Mucosa of descending colon (tissue), 3 donors: ENCODE results near the gene KCTD16. TPM values are rescaled to one million over a fixed set of nuclear protein-coding genes. Genes with fewer than 3 reads are reported as not detected.

Experiments
- ATAC-seq: fragments of 200-7000 bp; cut with Tn5 transposase; one replicate; pipeline ENCODE4 v1.9.1; 2020; ENCODE audit warnings: mild to moderate bottlenecking, moderate library complexity
- DNase-seq, 3 donors: peaks; one replicate each; pipeline ENCODE4 v3.0.0-alpha.2; 2020
- H3K36me3 ChIP-seq: fragments of 200-600 bp; one replicate; pipeline ENCODE4 v1.8.0; 2021; ENCODE audit warnings: low read depth, mild to moderate bottlenecking
- H3K4me1 ChIP-seq: fragments of 200-600 bp; one replicate; pipeline ENCODE4 v1.8.0; 2021; ENCODE audit warnings: low read depth, mild to moderate bottlenecking
- H3K4me3 ChIP-seq: fragments of 200-600 bp; one replicate; pipeline ENCODE4 v1.8.0; 2021; ENCODE audit warnings: mild to moderate bottlenecking
- H3K9me3 ChIP-seq: fragments of 200-600 bp; one replicate; pipeline ENCODE4 v1.8.0; 2021; ENCODE audit warnings: mild to moderate bottlenecking
- CTCF ChIP-seq: fragments of 200-600 bp; IDR thresholded peaks from one replicate; pipeline ENCODE4 v1.8.0; 2022; ENCODE audit warnings: antibody characterized with exemption, mild to moderate bottlenecking
- intact Hi-C, 2 donors: fragments of 100-400 bp; cut with DNase I in 1 of 2; cut with micrococcal nuclease in 1 of 2; formaldehyde crosslinking; loops; one replicate each; pipeline versions ENCODE4 v1.11.0 to v1.11.1; 2022; cut with DNase I, micrococcal nuclease
- total RNA-seq, 3 donors: library from RNA; stranded (reverse); fragmentation: NEBNext Ultra II Directional in 2 of 3; extraction: Animal tissue kit (Norgen Biotek cat#: 25700) in 2 of 3; gene quantifications; one replicate each; pipeline versions ENCODE4 v1.2.1 to v1.2.4, GENCODE V29; 2021 to 2023
- donor health status: DM: no; HTN: no; CAD: no; lungs with moderate emphysema.
- donor health status: DM: no; HTN: no; CAD: no.
- donor health status: DM: no; HTN: yes; CAD: no.

The KCTD16 gene
- total RNA-seq, 3 donors from 2014 or later, result 0.07 to 0.22 (median 0.12) TPM

DNA sequence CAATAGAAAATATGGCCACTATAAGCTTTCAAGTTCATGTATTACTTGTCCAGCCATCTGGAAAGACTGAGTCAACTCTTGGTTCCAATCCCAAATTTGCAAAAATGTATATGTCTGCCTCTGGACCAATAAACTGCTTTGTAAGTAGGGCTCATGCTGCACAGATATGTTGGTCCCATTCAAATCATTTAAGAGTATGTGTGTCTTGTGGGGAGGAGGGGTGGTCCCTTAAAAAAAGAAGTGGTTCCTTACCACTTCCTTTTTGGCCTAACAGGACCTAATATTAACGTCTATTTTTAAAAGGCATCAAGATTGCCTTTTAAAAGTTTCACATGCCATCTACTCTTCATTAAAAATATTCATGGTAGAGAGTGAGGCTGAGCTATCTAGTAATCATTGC is 214.9 kb downstream of the KCTD16 start:
- Histone ChIP-seq H3K4me3 (no peak overlapping the region), H3K4me1 (no peaks in the 10 kb centered on the region), H3K36me3 (no peaks in the 10 kb centered on the region), H3K9me3 (peaks cover 3% of the 10 kb centered on the region)
- no peak for TF ChIP-seq CTCF
- DNase-seq, result no peak
- ATAC-seq, result no peak
- intact Hi-C loops, result no loop called here

DNA sequence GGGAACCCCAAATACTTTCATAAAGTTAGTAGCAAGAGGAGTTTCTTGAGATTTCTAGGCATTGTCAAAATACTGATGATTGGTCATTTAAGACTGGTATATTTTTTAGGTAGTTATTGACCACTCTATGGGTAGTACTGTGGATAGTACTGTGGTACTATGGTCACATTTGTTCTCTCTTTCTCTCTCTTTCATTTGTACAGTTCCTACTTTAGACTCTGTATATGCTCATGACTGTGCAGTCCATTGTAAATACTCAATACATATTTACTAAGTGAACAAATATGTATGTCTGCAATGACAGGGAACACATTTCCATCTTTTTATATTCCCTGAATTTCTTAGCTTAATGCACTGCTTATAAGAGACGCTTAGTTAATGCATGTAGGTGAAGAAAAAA is 215.6 kb downstream of the KCTD16 start:
- intact Hi-C loops, result no loop called here
- H3K9me3 ChIP-seq, result peaks cover 3% of the 10 kb centered on the region
- TF ChIP-seq CTCF, result no peak

DNA sequence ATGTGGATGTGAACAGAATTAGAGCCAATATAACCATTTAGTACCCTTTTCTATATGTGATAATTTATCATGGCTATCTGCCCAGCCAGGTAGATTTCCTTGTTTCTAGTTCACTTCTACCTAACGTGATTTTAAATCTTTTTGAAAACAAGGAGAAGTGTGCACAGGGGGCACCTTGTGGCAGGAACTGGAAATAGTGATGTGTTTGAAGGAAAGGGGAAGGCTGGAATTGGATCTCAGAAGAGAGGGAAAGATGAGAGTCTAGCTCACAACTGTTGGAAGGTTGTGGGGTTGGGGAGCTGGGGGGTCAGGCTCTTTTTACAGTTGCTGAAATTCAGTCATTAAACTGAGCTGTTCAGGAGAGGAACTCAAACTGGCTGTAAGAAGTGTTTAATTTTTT is 219.5 kb downstream of the KCTD16 start:
- H3K36me3 ChIP-seq, result no peaks in the 10 kb centered on the region
- ATAC-seq (peak; percentile 31), DNase-seq (peak in 1 of 3 donors; percentile 43)
- no peak for TF ChIP-seq CTCF
- H3K4me1 ChIP-seq, result no peaks in the 10 kb centered on the region
- intact Hi-C loops, result no loop called here
- no peaks in the 10 kb centered on the region for H3K9me3 ChIP-seq
- no peak overlapping the region for H3K4me3 ChIP-seq

More for the DNA sequence above, 215.6 kb downstream of the KCTD16 start:
- no peaks in the 10 kb centered on the region for H3K4me1 ChIP-seq
- H3K4me3 ChIP-seq, result no peak overlapping the region
- no peaks in the 10 kb centered on the region for H3K36me3 ChIP-seq
- ATAC-seq (no peak), DNase-seq (no peak)

DNA sequence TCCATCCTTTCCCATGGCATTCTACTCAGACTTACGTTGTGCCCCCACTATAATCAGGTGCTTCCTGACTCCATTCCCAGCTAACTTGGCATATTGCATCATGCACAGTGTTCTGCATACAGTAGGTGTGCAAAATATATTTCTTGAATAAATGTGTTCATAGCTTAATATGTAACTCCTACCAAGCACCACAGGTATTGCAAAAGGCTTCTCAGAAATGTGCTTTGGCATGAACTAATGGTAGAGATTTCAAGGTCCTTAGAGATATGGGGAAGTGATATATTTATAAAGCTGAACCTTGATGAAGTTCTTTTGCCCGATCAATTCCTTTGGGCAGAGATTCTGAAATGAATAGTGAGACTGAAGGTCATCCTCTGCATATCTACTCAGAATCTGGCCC is 220.4 kb downstream of the KCTD16 start:
- intact Hi-C loops, result no loop called here
- ATAC-seq (no peak), DNase-seq (no peak)
- no peak overlapping the region for H3K4me3 ChIP-seq
- TF ChIP-seq CTCF, result no peak
- no peaks in the 10 kb centered on the region for H3K36me3 ChIP-seq
- H3K9me3 ChIP-seq, result no peaks in the 10 kb centered on the region
- no peaks in the 10 kb centered on the region for H3K4me1 ChIP-seq

DNA sequence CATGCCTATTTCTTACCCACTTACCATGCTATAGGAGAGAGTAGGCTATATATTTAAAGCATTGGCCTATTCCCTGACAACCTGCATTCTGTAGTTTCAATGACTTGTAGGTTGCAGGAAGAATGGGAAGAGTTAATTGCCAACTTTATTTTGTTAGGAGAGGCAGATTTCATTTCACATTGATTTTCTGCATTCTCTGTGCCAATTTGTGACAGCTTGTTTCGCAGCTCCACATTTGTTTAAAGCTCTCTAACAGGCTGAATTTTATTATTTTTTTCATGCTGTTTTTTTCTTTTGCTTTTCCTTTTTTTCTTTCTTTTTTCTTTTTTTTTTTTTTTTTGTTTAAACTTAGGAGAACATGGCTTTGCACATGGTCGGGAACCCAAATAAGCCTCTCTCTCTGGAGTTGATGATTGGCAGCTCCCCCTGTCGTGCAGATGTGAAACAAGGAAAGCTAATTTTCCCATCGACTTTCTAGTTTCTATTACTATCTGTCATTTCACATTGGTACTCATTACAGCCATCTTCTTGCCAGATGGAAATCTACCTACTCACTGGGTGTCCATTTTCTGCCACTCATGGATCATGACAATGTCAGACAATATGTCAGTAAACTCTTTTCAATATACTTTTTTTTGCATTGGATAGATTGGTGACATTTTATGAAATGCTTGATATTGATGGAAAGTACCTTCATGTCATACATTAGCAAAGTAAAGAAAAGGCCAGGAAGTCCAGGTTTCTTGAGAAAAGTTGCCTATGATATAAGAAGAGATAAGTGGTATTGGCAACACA is 223.2 kb downstream of the KCTD16 start:
- DNase-seq (no peak), ATAC-seq (no peak)
- intact Hi-C loops, result no loop called here
- Histone ChIP-seq H3K9me3 (no peaks in the 10 kb centered on the region), H3K4me1 (no peaks in the 10 kb centered on the region), H3K36me3 (no peaks in the 10 kb centered on the region), H3K4me3 (no peak overlapping the region)
- no peak for TF ChIP-seq CTCF
